KOPT-K1 (cell line): Measurements from ENCODE around the gene DDAH1.

Source experiments
- H3K27ac ChIP-seq: fragments of 200-600 bp; sonication (generic); 2 replicates; pipeline ENCODE4 v1.5.1; 2016; ENCODE audit warnings: antibody characterized with exemption, mild to moderate bottlenecking, low read depth, low read length; ENCODE audit not compliant: poor library complexity, severe bottlenecking
- H3K36me3 ChIP-seq: fragments of 200-600 bp; sonication (generic); 2 replicates; pipeline ENCODE4 v1.5.1; 2017; ENCODE audit warnings: antibody characterized with exemption, mild to moderate bottlenecking, low read length, moderate library complexity; ENCODE audit not compliant: insufficient read depth
- H3K9me3 ChIP-seq: fragments of 200-600 bp; sonication (generic); 2 replicates; pipeline ENCODE4 v1.5.1; 2017; ENCODE audit warnings: antibody characterized with exemption, low read length, mild to moderate bottlenecking; ENCODE audit not compliant: insufficient read depth, poor library complexity, severe bottlenecking

DDAH1 gene

GRCh38 chr1:85433096-85433495 is 31.9 kb downstream of the DDAH1 start:
- Histone ChIP-seq H3K9me3 (no peaks in the 10 kb centered on the region), H3K36me3 (no peaks in the 10 kb centered on the region), H3K27ac (no peak overlapping the region)

DNA sequence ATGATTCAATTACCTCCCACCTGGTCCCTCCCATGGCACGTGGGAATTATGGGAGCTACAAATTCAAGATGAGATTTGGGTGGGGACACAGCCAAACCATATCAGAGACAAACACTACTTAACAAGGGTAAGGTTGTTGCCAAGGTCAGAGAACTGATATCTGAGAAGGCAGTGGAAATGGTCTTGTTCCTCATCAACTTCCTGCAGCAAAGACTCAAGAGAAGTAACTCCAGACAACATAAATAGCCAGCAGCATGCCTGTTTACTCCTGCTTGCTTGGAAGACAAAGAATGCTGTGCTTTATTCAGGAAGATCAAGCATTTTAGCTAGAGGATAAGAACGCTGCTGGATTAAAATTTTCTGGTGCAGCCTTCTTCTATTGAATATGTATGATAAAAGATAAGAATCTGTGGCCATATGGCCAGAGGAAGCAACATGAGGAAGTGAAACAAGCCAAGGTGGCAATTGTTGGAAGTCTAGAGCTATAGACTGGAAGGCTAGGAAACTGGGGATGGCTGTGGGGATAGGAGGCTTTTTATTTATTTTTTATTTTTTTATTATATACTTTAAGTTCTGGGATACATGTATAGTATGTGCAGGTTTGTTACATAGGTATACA is 36.4 kb downstream of the DDAH1 start:
- no peak overlapping the region for H3K27ac ChIP-seq

GRCh38 chr1:85427849-85428248 is 37.1 kb downstream of the DDAH1 start:
- no peak overlapping the region for H3K27ac ChIP-seq
- H3K36me3 ChIP-seq = no peaks in the 10 kb centered on the region
- no peaks in the 10 kb centered on the region for H3K9me3 ChIP-seq

More for the DNA sequence above, 36.4 kb downstream of the DDAH1 start:
- Histone ChIP-seq H3K36me3 (no peaks in the 10 kb centered on the region), H3K9me3 (no peaks in the 10 kb centered on the region)

GRCh38 chr1:85427331-85427730 is 37.6 kb downstream of the DDAH1 start:
- Histone ChIP-seq H3K27ac (no peak overlapping the region), H3K9me3 (no peaks in the 10 kb centered on the region), H3K36me3 (no peaks in the 10 kb centered on the region)

- H3K27ac ChIP-seq = no peak overlapping the region
- no peaks in the 10 kb centered on the region for H3K9me3 ChIP-seq
- no peaks in the 10 kb centered on the region for H3K36me3 ChIP-seq
Observed at GRCh38 chr1:85421179-85421578, 43.8 kb downstream of the DDAH1 start.

GRCh38 chr1:85420199-85420598 is 44.8 kb downstream of the DDAH1 start:
- Histone ChIP-seq H3K27ac (no peak overlapping the region), H3K36me3 (no peaks in the 10 kb centered on the region), H3K9me3 (no peaks in the 10 kb centered on the region)

DNA sequence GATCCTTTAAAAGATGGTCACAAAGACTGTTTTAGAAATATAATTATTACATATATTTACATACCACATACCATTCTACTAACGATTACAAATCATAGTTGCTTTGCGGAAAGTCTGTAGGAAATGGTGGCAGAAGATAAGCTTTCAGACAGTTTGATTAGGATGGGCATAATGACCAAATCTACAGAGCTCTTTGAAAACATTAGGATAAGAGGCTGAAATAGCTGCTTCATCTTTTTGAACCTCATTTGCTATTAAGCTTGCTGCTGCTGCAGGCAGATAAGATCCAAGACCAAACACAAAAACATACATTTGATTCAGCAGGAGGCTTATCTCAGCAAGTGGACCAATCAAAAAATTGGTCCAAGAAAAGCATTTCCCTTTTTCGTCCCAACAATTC is 47.1 kb downstream of the DDAH1 start:
- H3K9me3 ChIP-seq = no peaks in the 10 kb centered on the region
- H3K36me3 ChIP-seq = no peaks in the 10 kb centered on the region
- H3K27ac ChIP-seq = no peak overlapping the region

GRCh38 chr1:85417017-85417416 is 47.9 kb downstream of the DDAH1 start:
- no peak overlapping the region for H3K27ac ChIP-seq
- no peaks in the 10 kb centered on the region for H3K9me3 ChIP-seq
- no peaks in the 10 kb centered on the region for H3K36me3 ChIP-seq

- H3K36me3 ChIP-seq = no peaks in the 10 kb centered on the region
- H3K27ac ChIP-seq = no peak overlapping the region
Observed at GRCh38 chr1:85413169-85413568, 51.8 kb downstream of the DDAH1 start.

GRCh38 chr1:85411567-85412305 is 53.2 kb downstream of the DDAH1 start:
- H3K36me3 ChIP-seq = no peaks in the 10 kb centered on the region
- no peaks in the 10 kb centered on the region for H3K9me3 ChIP-seq
- no peak overlapping the region for H3K27ac ChIP-seq

More at GRCh38 chr1:85413169-85413568, 51.8 kb downstream of the DDAH1 start:
- no peaks in the 10 kb centered on the region for H3K9me3 ChIP-seq

DNA sequence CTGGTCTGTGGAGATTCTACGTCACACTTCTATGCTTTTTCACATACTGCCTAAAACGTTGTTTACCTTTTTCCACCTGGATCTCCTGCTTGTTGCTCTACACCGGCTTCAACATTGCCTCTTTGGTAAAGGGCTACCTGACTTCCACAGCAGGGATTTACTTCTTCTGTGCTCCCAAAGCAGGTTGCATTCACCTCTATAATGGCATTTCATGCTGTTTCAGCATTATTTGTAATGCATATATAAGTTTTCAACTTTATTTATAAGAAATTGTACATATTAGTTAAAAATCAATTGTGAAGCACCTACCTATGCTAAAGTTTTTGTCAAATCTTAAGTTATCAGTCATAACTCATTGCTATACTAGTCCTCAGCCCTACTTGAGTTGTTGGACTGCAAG is 55.4 kb downstream of the DDAH1 start:
- no peaks in the 10 kb centered on the region for H3K36me3 ChIP-seq
- H3K9me3 ChIP-seq = no peaks in the 10 kb centered on the region
- no peak overlapping the region for H3K27ac ChIP-seq

DNA sequence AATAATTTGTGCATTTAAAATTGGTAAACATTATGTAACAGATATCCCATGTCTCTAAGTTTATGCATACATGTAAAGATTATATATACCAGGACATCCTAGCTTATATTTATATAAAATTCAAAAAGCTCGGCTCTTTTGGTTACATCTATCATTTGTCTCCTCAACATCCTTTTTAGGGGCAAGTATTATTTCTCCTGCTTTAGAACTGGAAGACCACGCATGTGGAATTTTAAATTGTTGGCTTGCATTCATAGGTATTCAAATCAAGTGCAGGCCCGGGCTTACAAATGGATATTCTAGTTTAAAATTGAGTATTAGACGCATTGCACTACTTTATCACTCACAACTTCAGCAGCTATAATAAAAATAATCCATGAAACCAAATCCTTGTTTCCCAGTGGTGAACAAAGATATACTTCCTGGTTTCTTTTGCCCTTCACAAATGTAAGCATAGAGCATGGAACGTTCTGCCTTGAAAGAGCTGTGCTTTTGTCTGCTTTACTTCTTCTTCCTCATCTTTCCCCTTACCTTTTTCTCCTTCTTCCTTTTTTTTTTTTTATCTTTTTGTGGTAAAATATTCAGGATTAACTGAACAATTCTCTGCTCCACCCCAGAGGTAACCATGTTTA is 57.1 kb downstream of the DDAH1 start:
- H3K9me3 ChIP-seq = no peaks in the 10 kb centered on the region
- no peaks in the 10 kb centered on the region for H3K36me3 ChIP-seq
- no peak overlapping the region for H3K27ac ChIP-seq

DNA sequence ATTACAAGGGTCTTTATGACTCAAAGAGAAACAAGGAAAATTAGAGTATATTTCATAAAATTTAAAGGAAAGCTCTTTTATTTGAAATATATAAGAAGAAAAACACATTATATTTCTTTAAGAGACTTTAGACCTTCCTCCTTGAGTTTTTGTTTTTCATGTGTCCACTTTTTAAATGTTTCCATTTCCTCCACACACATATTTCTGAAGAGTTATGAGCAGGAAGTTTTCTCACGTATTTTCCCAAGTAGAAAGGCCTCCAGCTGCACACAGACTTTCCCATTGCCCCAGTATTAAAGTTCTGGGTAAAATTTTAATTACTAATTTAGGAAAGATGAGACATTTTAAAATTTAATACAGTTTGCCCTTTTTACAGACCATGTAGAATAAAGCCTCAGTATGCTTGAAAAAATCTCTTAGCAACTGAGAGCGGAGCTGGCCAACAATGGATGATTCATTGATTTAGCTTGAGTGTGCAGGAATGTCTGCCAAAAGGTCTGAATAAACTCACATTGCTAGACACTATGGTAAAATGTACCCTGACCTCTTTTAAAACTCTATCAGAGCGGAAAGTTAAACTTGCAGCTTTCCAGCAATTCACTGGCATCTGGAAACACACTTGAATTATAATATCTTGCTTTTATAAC is 57.9 kb downstream of the DDAH1 start:
- Histone ChIP-seq H3K36me3 (no peaks in the 10 kb centered on the region), H3K27ac (no peak overlapping the region), H3K9me3 (no peaks in the 10 kb centered on the region)

DNA sequence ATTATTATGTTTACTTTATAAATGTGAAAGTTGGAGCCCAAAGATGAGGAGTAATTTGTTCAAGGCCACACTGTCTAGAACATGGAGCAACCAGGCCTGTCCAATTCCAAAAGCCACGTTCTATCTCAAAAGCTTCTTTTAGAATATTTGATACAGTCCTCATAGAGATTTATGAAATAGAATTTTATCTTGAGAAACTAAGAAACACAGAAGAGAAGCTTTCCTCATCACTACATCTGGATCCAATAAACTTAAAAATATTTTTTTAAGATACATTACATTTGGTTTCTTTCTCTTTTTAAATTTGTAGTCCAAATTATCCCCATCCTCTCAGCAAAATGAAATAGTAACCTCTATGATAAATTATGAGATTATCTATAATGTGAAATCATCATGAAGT is 58.9 kb downstream of the DDAH1 start:
- no peaks in the 10 kb centered on the region for H3K9me3 ChIP-seq
- no peak overlapping the region for H3K27ac ChIP-seq
- H3K36me3 ChIP-seq = no peaks in the 10 kb centered on the region

DNA sequence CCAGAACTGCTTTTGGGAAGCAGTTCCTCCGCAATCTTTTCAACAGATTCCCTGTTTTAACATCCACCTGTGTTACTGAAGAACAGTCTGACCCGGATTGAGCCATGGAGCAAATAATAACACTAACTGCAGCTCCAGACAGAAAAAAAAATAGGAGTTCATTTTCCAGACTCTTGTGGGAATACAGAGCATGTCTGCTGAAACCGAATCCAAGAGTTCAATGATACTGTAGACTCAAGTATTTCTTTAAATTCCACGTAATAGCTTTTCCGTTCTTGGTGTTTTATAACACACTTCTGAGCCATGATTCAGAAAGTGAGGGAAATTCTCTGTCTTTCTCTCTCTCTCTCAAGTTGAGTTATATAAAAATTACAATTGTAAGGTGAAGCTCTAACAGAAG is 60.6 kb downstream of the DDAH1 start:
- H3K27ac ChIP-seq = no peak overlapping the region
- no peaks in the 10 kb centered on the region for H3K36me3 ChIP-seq
- H3K9me3 ChIP-seq = no peaks in the 10 kb centered on the region
